Measurements from ENCODE around the gene SMAD7.

GRCh38 chr18:48994926-48995835 is 44.4 kb upstream of the SMAD7 start:
- TF ChIP-seq CTCF (IDR thresholded peaks at IDR 0.05) (no peak), POLR2A (IDR thresholded peaks at IDR 0.05) (no peak)

Measured in body of pancreas (tissue), 4 donors.